HG03378 (cell line): ENCODE data around the gene NDFIP1.

ENCODE experiments used
- ATAC-seq: cut with Tn5 transposase; IDR thresholded peaks from one replicate; pipeline ENCODE4 v1.9.1; 2021; ENCODE audit warnings: mild to moderate bottlenecking, moderate library complexity; ENCODE audit not compliant: unreplicated experiment

Gene NDFIP1

GRCh38 chr5:142091012-142091411 is 17.6 kb upstream of the NDFIP1 start:
- no peak for ATAC-seq

GRCh38 chr5:142091922-142092321 is 16.7 kb upstream of the NDFIP1 start:
- no peak for ATAC-seq

GRCh38 chr5:142095035-142095434 is 13.5 kb upstream of the NDFIP1 start:
- ATAC-seq: no peak

- ATAC-seq: no peak
Measured at GRCh38 chr5:142095651-142096330, 12.8 kb upstream of the NDFIP1 start.

GRCh38 chr5:142096382-142096781 is 12.2 kb upstream of the NDFIP1 start:
- no peak for ATAC-seq

GRCh38 chr5:142097681-142098080 is 10.9 kb upstream of the NDFIP1 start:
- no peak for ATAC-seq

GRCh38 chr5:142098275-142098674 is 10.3 kb upstream of the NDFIP1 start:
- ATAC-seq: no peak

GRCh38 chr5:142098931-142099330 is 9.6 kb upstream of the NDFIP1 start:
- no peak for ATAC-seq

- no peak for ATAC-seq
Measured at GRCh38 chr5:142100307-142100706, 8.3 kb upstream of the NDFIP1 start.

- no peak for ATAC-seq
Measured at GRCh38 chr5:142102980-142103740, 5.4 kb upstream of the NDFIP1 start.

- no peak for ATAC-seq
Measured at GRCh38 chr5:142104491-142104890, 4.1 kb upstream of the NDFIP1 start.

GRCh38 chr5:142106061-142106460 is 2.5 kb upstream of the NDFIP1 start:
- no peak for ATAC-seq

GRCh38 chr5:142107036-142107735 is 1.4 kb upstream of the NDFIP1 start:
- no peak for ATAC-seq

GRCh38 chr5:142107736-142108431 is 695 bp upstream of the NDFIP1 start:
- no peak for ATAC-seq

- ATAC-seq: no peak
Measured at GRCh38 chr5:142109331-142110045, 909 bp downstream of the NDFIP1 start.

- no peak for ATAC-seq
Measured at GRCh38 chr5:142110046-142110531, 1.5 kb downstream of the NDFIP1 start.

GRCh38 chr5:142110988-142111687 is 2.6 kb downstream of the NDFIP1 start:
- no peak for ATAC-seq

GRCh38 chr5:142114687-142115086 is 6.1 kb downstream of the NDFIP1 start:
- no peak for ATAC-seq

- ATAC-seq: no peak
Measured at GRCh38 chr5:142115937-142116614, 7.5 kb downstream of the NDFIP1 start.
